ENCODE data around the gene KANSL1L.

- TF ChIP-seq CTCF (IDR thresholded peaks at IDR 0.05) (no peak), POLR2A (IDR thresholded peaks at IDR 0.05) (no peak)
Measured at GRCh38 chr2:210035679-210036078, 135.5 kb downstream of the KANSL1L start.

Measured in heart left ventricle (tissue), 13 donors.